Keratinocyte (primary cell): ENCODE data around the gene FILIP1. TPM values are rescaled to one million over a fixed set of nuclear protein-coding genes. Genes with fewer than 3 reads are reported as not detected.

Experiments used
- DNase-seq: peaks from one replicate; pipeline ENCODE4 v3.0.0-alpha.2; 2011; ENCODE audit warnings: low read depth, missing footprints, low spot score
- FAIRE-seq: peaks from 2 replicates; lab custom pipeline; 2011; peaks lifted over from hg19 to GRCh38; lab: Jason Lieb, UNC
- H2AFZ ChIP-seq: 2 replicates; pipeline ENCODE4 v1.6.0; 2012; ENCODE audit warnings: low read length, control low read depth, inconsistent platforms; ENCODE audit not compliant: control insufficient read depth
- H3K27ac ChIP-seq: 2 replicates; pipeline ENCODE4 v1.5.1; 2011; ENCODE audit warnings: low read length; ENCODE audit not compliant: control insufficient read depth, insufficient read depth
- H3K27me3 ChIP-seq: 3 replicates; pipeline ENCODE4 v1.6.0; 2011; ENCODE audit warnings: low read length; ENCODE audit not compliant: control insufficient read depth, insufficient read depth; ENCODE audit errors: extremely low read depth
- H3K36me3 ChIP-seq, 2 experiments: 2 replicates in 1 of 2; 3 replicates in 1 of 2; pipeline ENCODE4 v1.5.1; 2011; ENCODE audit warnings: low read length in 2 of 2, mild to moderate bottlenecking in 1 of 2; ENCODE audit not compliant: control insufficient read depth in 2 of 2, insufficient read depth in 2 of 2; ENCODE audit errors: extremely low read depth in 1 of 2
- H3K4me1 ChIP-seq: 3 replicates; pipeline ENCODE4 v1.5.1; 2011; ENCODE audit warnings: low read length; ENCODE audit not compliant: control insufficient read depth, insufficient read depth; ENCODE audit errors: extremely low read depth
- H3K4me2 ChIP-seq: 3 replicates; pipeline ENCODE4 v1.6.0; 2011; ENCODE audit warnings: low read depth, low read length; ENCODE audit not compliant: control insufficient read depth, insufficient read depth; ENCODE audit errors: extremely low read depth
- H3K4me3 ChIP-seq, 3 experiments: fragments of 200-600 bp in 1 of 3; sonication (generic) in 1 of 3; 2 replicates in 2 of 3; 3 replicates in 1 of 3; pipeline ENCODE4 v1.5.1; 2011 to 2016; ENCODE audit warnings: low read length in 3 of 3, mild to moderate bottlenecking in 3 of 3, control low read depth in 2 of 3, inconsistent platforms in 1 of 3, low read depth in 1 of 3, mixed read lengths in 1 of 3, mixed run types in 1 of 3, moderate library complexity in 1 of 3; ENCODE audit not compliant: control insufficient read depth in 2 of 3, insufficient read depth in 2 of 3; ENCODE audit errors: extremely low read depth in 1 of 3
- H3K79me2 ChIP-seq: 2 replicates; pipeline ENCODE4 v1.6.0; 2012; ENCODE audit warnings: low read length; ENCODE audit not compliant: control insufficient read depth, insufficient read depth
- H3K9ac ChIP-seq: 3 replicates; pipeline ENCODE4 v1.6.0; 2011; ENCODE audit warnings: low read length; ENCODE audit not compliant: control insufficient read depth, insufficient read depth; ENCODE audit errors: extremely low read depth
- H3K9me1 ChIP-seq: 3 replicates; pipeline ENCODE4 v1.6.0; 2011; ENCODE audit warnings: low read length; ENCODE audit not compliant: control insufficient read depth, insufficient read depth; ENCODE audit errors: extremely low read depth
- H3K9me3 ChIP-seq: 2 replicates; pipeline ENCODE4 v1.5.1; 2012; ENCODE audit warnings: low read depth, low read length; ENCODE audit not compliant: control insufficient read depth
- H4K20me1 ChIP-seq: 3 replicates; pipeline ENCODE4 v1.6.0; 2011; ENCODE audit warnings: low read length; ENCODE audit not compliant: control insufficient read depth, insufficient read depth; ENCODE audit errors: extremely low read depth
- EZH2 ChIP-seq: IDR thresholded peaks from one replicate; pipeline ENCODE4 v1.6.1; 2012; ENCODE audit warnings: inconsistent platforms, mild to moderate bottlenecking, low read length, moderate library complexity
- dilution Hi-C: fragments of 300-500 bp; cut with MboI; formaldehyde crosslinking; loops from one replicate; pipeline ENCODE4 v1.7.0; 2020; ENCODE audit warnings: low sequenced_read_pairs; ENCODE audit not compliant: extremely low pct_ligation_motif_present
- polyA plus RNA-seq, 5 experiments: library from polyadenylated mRNA; depleted of rRNA in 3 of 5; stranded (reverse) in 3 of 5; stranded (forward) in 1 of 5; unstranded in 1 of 5; fragments of >200 nt; gene quantifications; 1 replicate in 1 of 5; 2 replicates in 3 of 5; 3 replicates in 1 of 5; pipeline versions ENCODE4 v1.2.1 to v1.2.3, GENCODE V29; 2011 to 2012; ENCODE audit warnings: missing spikeins in 2 of 5, low read depth in 1 of 5, low replicate concordance in 1 of 5
- TF ChIP-seq, protein P1 (sequence below), 3 experiments: IDR thresholded peaks in 1 of 3; conservative IDR thresholded peaks in 1 of 3; optimal IDR thresholded peaks in 1 of 3; 2 replicates in 2 of 3; 3 replicates in 1 of 3; pipeline versions ENCODE3 to v1.5.1; 2011; ENCODE audit warnings: low read length in 3 of 3, mild to moderate bottlenecking in 3 of 3, moderate library complexity in 2 of 3, control low read depth in 1 of 3, inconsistent platforms in 1 of 3; ENCODE audit not compliant: insufficient read depth in 2 of 3; ENCODE audit errors: extremely low read depth in 1 of 3

Gene FILIP1
- polyA plus RNA-seq, 1 donor (not counting 4 experiments of a cell fraction or from before 2014, with no cell fraction given): 0.01 TPM

DNA sequence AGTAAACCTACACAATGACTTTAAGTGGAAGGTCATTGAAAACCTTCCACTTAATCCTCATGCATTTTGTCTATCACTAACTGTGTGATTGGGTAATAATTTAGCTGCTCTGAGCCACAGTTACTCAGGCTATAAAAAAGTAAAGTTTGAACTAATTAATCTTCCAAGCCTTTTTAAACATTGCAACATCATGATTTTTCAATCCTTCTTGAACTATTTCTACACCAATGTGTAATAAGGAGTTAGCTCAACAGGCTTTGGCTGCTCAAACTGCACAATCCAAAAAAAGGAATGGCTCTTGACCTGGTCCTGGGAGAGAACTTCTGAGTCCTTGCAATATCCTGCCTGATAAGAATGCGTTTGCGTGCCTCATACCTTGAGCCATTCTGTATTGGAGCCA, 34.8 kb upstream of the FILIP1 start:
- DNase-seq (no peak), FAIRE-seq (no peak)
- Histone ChIP-seq H3K9ac (no peak overlapping the region), H3K4me3 (no peak overlapping the region), H3K4me1 (peaks cover 3% of the 10 kb centered on the region), H3K9me1 (no peaks in the 10 kb centered on the region), H3K36me3 (no peaks in the 10 kb centered on the region), H3K27ac (no peak overlapping the region), H3K27me3 (no peaks in the 10 kb centered on the region), H3K9me3 (no peaks in the 10 kb centered on the region), H2AFZ (no peak overlapping the region), H3K79me2 (no peaks in the 10 kb centered on the region), H3K4me2 (no peak overlapping the region), H4K20me1 (no peaks in the 10 kb centered on the region)
- no peak for TF ChIP-seq EZH2
- TF ChIP-seq, protein P1, sequence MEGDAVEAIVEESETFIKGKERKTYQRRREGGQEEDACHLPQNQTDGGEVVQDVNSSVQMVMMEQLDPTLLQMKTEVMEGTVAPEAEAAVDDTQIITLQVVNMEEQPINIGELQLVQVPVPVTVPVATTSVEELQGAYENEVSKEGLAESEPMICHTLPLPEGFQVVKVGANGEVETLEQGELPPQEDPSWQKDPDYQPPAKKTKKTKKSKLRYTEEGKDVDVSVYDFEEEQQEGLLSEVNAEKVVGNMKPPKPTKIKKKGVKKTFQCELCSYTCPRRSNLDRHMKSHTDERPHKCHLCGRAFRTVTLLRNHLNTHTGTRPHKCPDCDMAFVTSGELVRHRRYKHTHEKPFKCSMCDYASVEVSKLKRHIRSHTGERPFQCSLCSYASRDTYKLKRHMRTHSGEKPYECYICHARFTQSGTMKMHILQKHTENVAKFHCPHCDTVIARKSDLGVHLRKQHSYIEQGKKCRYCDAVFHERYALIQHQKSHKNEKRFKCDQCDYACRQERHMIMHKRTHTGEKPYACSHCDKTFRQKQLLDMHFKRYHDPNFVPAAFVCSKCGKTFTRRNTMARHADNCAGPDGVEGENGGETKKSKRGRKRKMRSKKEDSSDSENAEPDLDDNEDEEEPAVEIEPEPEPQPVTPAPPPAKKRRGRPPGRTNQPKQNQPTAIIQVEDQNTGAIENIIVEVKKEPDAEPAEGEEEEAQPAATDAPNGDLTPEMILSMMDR (optimal IDR thresholded peaks at IDR 0.05 in 1 of 3, IDR thresholded peaks at IDR 0.05 in 1 of 3, conservative IDR thresholded peaks at IDR 0.05 in 1 of 3; ENCODE audit: extremely low read depth in 1 of 3, insufficient read depth in 2 of 3, low read length in 3 of 3): no peak
- dilution Hi-C loops: no loop called here

GRCh38 chr6:75526502-75527127, 33.0 kb upstream of the FILIP1 start:
- FAIRE-seq (peak; percentile 23), DNase-seq (no peak)

More at GRCh38 chr6:75526502-75527127, 33.0 kb upstream of the FILIP1 start:
- no peaks in the 10 kb centered on the region for H3K9me3 ChIP-seq
- dilution Hi-C loops: no loop called here
- H3K4me1 ChIP-seq: peaks cover 3% of the 10 kb centered on the region
- TF ChIP-seq EZH2: no peak
- TF ChIP-seq, protein P1 (optimal IDR thresholded peaks at IDR 0.05 in 1 of 3, IDR thresholded peaks at IDR 0.05 in 1 of 3, conservative IDR thresholded peaks at IDR 0.05 in 1 of 3; ENCODE audit: extremely low read depth in 1 of 3, insufficient read depth in 2 of 3, low read length in 3 of 3): peak; percentile 49 to 63 (median 53)
- no peak overlapping the region for H3K4me3 ChIP-seq
- no peaks in the 10 kb centered on the region for H3K36me3 ChIP-seq
- no peak overlapping the region for H3K9ac ChIP-seq
- H3K27me3 ChIP-seq: no peaks in the 10 kb centered on the region
- H3K79me2 ChIP-seq: no peaks in the 10 kb centered on the region
- H4K20me1 ChIP-seq: no peaks in the 10 kb centered on the region
- H3K9me1 ChIP-seq: no peaks in the 10 kb centered on the region
- H3K4me2 ChIP-seq: no peak overlapping the region
- no peak overlapping the region for H3K27ac ChIP-seq
- H2AFZ ChIP-seq: no peak overlapping the region
